HG03432 (cell line): ENCODE results near the gene USP5.

Source experiments
- ATAC-seq: cut with Tn5 transposase; IDR thresholded peaks from one replicate; pipeline ENCODE4 v1.9.1; 2021; ENCODE audit warnings: mild to moderate bottlenecking, moderate library complexity; ENCODE audit not compliant: unreplicated experiment

Gene USP5

GRCh38 chr12:6851921-6852650 is at the start of gene USP5:
Gene USP5 (plus strand): TSS chr12:6852150. CDS start chr12:6852180, 30 bp downstream.
- peak; percentile 79 for ATAC-seq

- ATAC-seq = no peak
Measured at GRCh38 chr12:6807170-6807569, 44.8 kb upstream of the USP5 start.

GRCh38 chr12:6809056-6809455 is 42.9 kb upstream of the USP5 start:
- ATAC-seq = no peak

- no peak for ATAC-seq
Measured at GRCh38 chr12:6810758-6811157, 41.2 kb upstream of the USP5 start.

- ATAC-seq = no peak
Measured at GRCh38 chr12:6813363-6813762, 38.6 kb upstream of the USP5 start.

GRCh38 chr12:6816598-6816997 is 35.4 kb upstream of the USP5 start:
- no peak for ATAC-seq

- no peak for ATAC-seq
Measured at GRCh38 chr12:6817098-6817497, 34.9 kb upstream of the USP5 start.

- ATAC-seq = no peak
Measured at GRCh38 chr12:6817662-6818157, 34.2 kb upstream of the USP5 start.

GRCh38 chr12:6818222-6818621 is 33.7 kb upstream of the USP5 start:
- ATAC-seq = no peak

- ATAC-seq = no peak
Measured at GRCh38 chr12:6818645-6819044, 33.3 kb upstream of the USP5 start.

GRCh38 chr12:6819106-6820030 is 32.6 kb upstream of the USP5 start:
- ATAC-seq = no peak

GRCh38 chr12:6820166-6820565 is 31.8 kb upstream of the USP5 start:
- no peak for ATAC-seq

GRCh38 chr12:6821591-6822425 is 30.1 kb upstream of the USP5 start, which contains the start of gene GPR162:
Gene GPR162 (plus strand): TSS chr12:6821821. CDS start chr12:6823899, 2,078 bp downstream.
- no peak for ATAC-seq

- no peak for ATAC-seq
Measured at GRCh38 chr12:6822426-6823135, 29.4 kb upstream of the USP5 start.

- no peak for ATAC-seq
Measured at GRCh38 chr12:6823182-6824084, 28.5 kb upstream of the USP5 start.

- ATAC-seq = no peak
Measured at GRCh38 chr12:6824085-6824775, 27.7 kb upstream of the USP5 start.

GRCh38 chr12:6824901-6825381 is 27.0 kb upstream of the USP5 start:
- ATAC-seq = no peak

GRCh38 chr12:6825398-6826124 is 26.4 kb upstream of the USP5 start:
- ATAC-seq = peak; percentile 53
